Middle frontal gyrus (tissue), 1 donor: Measurements from ENCODE around the gene ERICH4.
"Not testable (repeated sequence)": the region's sequence is repeated elsewhere in the genome, so short reads cannot be mapped to it uniquely, and the experiment has no call there.

Experiments used
- DNase-seq: peaks from one replicate; pipeline ENCODE4 v3.0.0-alpha.2; 2015; ENCODE audit warnings: low spot score; ENCODE audit errors: extremely low spot score

ERICH4 gene

GRCh38 chr19:41435376-41435775 is 7.6 kb upstream of the ERICH4 start:
- not testable (repeated sequence) for DNase-seq

DNA sequence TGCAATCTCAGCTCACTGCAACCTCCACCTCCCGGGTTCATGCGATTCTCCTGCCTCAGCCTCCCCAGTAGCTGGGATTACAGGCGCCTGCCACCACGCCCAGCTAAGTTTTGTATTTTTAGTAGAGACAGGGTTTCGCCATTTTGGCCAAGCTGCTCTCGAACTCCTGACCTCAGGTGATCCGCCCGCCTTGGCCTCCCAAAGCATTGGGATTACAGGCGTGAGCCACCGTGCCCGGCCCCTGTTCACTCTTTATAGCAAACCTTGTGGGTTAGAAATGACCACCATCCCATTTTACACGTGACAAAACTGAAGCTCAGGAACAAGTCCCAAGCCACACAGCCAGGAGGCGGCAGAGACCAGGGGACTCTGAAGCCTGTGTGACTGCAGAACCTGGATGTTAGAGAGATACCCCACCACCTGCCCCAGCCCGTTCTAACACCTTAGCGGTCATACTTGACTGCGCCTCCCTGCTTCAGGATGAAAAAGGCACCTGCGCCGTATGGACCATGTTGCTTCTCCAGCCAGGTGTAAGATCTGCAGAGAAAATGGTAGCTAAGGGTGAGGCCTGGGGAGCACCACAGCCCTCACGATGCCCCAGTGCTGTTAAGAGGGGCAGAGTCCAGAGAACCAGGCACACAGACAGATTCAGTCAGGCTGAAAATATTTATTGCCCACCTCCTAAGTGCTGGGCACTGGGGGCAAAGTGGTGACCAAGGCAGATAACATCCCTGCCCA is 6.9 kb upstream of the ERICH4 start:
- DNase-seq, result no peak

DNA sequence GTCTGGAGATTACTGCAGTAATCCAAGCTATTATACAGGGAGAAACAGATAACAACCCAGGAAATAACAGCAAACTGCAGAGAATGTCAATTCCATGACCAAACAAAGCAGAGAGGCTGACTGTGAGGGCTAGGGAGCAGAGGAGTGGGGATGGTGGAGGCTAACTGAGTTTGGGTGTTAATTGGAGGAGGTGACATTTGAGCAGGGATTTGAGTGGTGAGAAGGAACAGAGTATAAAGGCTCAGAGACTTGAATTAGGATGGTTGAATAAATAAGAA is 6.3 kb upstream of the ERICH4 start:
- no peak for DNase-seq

DNA sequence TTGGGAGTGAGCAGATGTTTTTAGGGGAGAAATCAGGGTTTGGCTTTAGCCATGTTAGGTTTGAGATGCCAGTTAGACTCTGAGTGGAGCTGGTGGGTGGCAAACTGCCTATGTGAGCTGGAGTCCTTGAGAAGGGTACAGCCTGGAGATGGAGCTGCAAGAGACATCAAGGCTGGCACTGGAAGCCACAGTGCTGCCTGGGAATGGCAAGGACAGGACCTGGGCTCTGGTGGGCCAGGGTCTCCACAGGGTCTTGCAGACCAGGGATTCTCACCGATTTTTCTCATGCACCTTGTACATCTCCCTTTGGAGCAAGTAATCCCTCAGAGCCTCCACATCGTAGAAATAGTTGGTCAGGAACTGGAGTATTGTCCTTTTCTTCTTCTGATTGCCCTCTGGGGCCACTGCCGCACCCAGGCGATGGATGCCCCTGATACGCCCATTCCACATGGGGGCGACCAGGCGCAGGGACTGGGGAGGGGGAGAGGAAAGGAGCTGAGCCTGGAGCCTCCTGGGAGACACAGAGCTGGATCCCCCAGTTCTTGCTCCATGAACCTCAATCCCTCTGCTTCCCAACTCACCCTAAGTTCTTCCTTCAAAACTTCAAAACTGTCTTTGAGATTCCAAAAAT is 4.9 kb upstream of the ERICH4 start:
- DNase-seq, result no peak

- DNase-seq, result peak; percentile 93
Observed at GRCh38 chr19:41439441-41440222, 3.3 kb upstream of the ERICH4 start, which contains the start of gene DMAC2. Gene DMAC2 (minus strand): TSS chr19:41439912. CDS start chr19:41439899, 13 bp downstream.

DNA sequence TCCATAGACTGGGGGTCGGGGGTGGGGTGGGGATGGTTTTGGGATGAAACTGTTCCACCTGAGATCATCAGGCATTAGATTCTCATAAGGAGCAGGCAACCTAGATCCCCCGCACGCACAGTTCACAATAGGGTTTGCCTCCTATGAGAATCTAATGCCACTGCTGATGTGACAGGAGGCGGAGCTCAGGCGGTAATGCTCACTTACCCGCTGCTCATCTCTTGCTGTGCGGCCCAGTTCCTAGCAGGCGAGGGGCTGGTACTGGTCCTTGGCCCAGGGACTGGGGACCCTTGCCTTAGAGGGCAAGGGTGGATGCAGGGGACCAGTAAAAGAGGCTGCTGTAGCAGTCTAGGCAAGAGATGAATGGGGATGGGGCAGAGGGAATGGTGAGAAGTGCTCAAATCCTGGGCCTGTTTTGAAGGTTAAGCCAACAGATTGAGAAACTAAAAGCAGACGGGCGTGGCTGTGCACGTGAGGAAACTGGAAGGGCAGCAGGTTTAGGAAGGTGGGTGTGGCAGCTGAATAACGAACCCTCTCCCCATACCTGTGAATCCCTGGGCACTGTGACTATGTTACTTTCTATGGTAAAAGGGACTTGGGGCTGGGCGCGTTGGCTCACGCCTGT is 1.5 kb upstream of the ERICH4 start:
- DNase-seq, result no peak

DNA sequence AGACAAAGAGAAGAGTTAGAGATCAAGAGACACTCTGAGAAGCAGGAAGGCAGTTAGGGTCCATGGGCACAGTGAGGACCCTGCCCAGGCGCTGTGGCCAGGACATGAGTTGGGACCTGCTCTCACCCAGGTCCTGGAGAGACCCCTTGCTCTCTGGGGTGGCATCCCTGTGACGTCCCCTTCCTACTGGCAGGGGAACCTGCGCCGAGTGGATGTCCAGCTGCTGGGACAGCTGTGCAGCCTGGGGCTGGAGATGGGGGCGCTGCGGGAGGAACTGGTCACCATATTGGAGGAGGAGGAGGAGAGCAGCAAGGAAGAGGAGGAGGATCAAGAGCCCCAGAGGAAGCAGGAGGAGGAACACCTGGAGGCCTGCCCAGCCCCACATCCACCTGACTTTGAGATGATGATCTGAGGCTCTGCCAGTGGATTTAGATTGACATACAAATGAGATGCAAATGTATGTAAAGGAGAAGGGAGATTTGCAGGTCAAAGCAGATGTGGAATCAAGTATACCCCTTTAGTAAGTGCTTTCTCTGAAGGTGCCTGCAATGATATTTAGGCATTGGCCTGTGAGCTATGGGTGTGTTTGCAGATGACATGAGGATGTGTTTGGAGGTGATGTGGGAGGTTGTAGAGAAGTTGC is 978 bp downstream of the ERICH4 start:
- no peak for DNase-seq

GRCh38 chr19:41445575-41445974 is 2.6 kb downstream of the ERICH4 start:
- DNase-seq, result no peak

GRCh38 chr19:41447732-41448332 is 4.9 kb downstream of the ERICH4 start:
- DNase-seq, result no peak

DNA sequence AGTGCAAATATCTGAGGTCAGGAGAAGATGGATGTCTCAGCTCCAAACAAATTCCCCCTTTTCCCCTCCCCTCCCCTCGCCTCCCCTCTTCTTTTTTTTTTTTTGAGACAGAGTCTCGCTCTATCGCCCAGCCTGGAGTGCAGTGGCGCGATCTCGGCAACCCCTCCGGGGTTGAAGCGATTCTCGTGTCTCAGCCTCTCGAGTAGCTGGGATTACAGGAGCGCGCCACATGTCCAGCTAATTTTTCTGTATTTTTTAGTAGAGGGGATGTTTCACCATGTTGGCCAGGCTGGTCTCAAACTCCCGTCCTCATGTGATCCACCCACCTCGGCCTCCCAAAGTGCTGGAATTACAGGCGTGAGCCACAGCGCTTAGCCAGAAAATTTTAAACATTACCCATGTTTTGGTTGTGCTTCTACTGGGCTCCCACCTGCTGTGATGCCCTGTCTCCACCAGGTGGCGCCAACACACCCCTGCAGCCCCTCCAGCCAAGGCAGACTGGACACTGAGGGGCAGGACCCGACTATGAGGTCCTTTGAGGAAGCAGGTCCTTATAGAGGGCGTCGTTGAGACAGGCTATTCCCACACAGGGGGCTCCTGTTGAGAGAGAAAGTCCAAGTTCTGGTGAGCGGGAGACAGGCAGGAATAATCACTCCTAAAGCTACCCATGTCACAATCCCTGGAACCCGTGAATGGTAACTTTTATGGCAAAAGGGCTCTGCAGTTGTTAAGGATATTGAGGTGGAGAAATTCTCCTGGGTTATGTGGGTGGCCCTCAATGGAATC is 6.3 kb downstream of the ERICH4 start:
- no peak for DNase-seq

DNA sequence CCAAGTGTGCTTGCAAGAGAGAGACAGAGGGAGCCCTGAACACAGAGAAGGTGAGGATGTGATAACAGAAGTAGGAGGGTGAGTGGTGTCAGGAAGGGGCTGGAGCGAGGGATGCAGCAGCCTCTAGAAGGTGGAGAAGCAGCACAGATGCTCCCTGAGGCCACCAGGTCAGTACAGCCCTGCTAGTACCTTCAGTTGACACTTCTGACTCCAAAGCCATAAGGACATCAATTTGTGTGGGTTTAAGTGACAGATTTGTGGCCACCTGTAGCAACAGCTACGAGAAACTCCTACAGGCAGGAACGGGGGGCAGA is 6.9 kb downstream of the ERICH4 start:
- no peak for DNase-seq

DNA sequence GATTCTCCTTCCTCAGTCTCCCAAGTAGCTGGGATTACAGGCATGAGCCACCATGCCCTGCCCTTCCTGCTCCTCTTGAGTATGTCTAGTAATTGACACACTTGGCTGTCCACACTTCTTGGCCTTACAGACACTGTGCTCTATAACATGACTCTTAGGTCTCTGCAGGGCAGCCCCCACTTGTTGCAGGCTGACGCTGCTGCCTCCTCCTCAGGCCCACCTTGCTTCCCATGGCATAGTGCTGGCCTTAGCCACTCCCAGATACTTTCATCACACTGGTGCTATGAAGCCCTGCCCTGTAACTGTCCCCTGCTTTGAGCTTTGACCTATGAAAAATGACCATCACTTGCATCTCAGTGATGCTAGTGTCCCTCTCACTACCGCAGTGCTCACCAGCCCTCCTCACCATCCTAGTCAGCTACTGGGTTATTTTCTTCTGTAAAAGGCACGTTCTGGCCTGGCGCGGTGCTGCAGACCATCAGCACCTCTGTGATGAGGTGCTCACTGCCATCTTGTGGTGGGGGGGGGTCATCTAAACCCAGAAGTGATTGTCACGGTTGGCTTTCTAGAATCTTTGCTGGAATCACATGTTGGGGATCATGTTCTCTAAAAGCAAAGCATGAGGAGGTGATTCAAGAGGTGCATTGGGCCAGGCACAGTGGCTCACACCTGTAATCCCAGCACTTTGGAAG is 9.8 kb downstream of the ERICH4 start:
- DNase-seq, result no peak

DNA sequence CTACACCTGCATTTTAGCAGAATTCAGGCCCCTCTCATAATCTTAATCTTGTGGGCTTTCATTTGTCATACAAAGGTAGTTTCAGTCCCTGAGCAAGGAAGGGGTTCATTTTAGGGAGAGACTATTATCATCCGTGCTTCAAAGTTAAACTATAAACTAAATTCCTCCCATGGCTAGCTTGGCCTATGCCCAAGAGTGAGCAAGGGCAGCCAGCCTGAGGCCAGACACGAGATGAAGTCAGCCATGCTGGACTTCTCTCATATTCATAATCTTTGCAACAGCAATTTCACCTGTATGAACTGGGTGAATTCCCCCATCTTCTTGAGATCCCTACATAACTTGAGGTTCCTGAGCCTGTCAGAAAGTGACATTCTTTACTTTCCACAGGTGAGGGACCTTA is 13.0 kb downstream of the ERICH4 start:
- DNase-seq, result no peak

DNA sequence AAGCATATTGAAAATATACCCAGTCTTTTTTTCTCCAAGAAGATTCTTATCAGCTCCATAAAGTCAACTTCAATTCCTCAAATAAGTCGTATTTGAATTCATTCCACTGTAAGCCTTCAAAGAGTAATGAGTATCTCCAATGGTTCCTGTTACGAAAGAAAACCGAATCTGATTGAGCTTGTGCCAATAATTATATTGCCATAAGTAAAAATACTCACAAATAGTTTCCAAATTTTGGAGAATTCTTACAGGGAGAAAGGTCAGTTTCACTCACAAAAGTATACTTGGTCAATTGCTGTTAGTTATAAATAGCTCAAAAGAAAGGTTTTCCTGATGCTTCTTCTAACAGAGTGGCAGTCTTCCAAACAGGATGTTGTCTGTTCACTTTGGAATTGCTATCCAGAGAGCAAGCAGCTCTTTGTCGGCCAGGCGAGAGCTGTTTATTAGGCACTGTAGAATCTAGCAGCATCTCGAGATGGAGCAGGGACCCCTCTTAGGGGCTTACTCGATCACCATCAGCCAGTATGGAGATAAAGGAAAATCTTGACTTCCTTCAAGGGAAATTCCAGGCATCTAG is 13.5 kb downstream of the ERICH4 start:
- no peak for DNase-seq

DNA sequence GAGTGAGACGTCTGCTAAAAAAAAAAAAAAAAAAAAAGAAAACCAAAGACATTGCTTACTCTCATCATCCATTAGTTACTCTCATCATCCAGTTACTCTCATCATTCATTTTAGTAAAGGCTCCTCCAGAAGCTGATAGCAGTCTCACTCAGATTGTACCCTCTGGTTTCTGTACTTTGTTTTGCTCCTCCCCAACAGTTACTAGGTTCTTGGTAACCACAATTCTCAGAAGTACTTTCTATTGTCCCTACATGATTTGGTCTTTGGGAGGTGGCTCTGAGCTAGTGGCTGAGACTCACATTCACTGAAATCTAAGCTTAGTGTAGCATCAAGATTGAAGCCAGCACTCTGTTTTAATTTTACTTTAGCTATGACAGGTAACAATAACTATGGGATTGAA is 14.3 kb downstream of the ERICH4 start:
- no peak for DNase-seq

GRCh38 chr19:41462497-41462896 is 19.5 kb downstream of the ERICH4 start:
- no peak for DNase-seq

- DNase-seq, result not testable (repeated sequence)
Observed at GRCh38 chr19:41463257-41464256, 20.6 kb downstream of the ERICH4 start.

DNA sequence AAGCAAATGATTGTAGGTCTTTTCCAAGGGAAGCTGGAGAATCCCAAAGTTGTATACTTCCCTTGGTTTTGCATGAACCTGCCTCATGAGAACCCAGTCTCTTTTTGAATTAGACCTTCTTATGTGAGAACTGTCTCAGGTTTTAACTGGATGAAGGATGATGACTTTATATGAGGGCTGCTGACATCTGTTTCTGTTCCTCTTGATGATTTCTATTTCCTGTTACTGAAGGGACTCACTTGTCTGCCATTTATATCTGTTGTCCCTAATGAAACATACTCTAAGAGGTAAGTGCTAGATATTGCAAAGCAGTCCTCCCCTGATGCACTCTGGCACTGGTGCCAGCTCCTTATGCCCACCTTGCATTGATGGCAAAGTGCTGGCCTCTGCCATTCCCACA is 33.6 kb downstream of the ERICH4 start:
- DNase-seq, result no peak
